Fibroblast of upper back skin (primary cell): ENCODE measurements around the gene EMC9.

Experiments used
- DNase-seq: peaks from one replicate; pipeline ENCODE4 v3.0.0-alpha.2; 2013

EMC9 gene

GRCh38 chr14:24102357-24103048 is 38.9 kb downstream of the EMC9 start:
- DNase-seq = no peak

- DNase-seq = no peak
These were observed 40.4 kb downstream of the EMC9 start for GRCh38 chr14:24100982-24101494.

- DNase-seq = no peak
These were observed 41.0 kb downstream of the EMC9 start for GRCh38 chr14:24100197-24100981.

- DNase-seq = no peak
These were observed 42.2 kb downstream of the EMC9 start for GRCh38 chr14:24098927-24099813.

GRCh38 chr14:24098229-24098926 is 43.0 kb downstream of the EMC9 start:
- no peak for DNase-seq

- no peak for DNase-seq
These were observed 44.7 kb downstream of the EMC9 start for GRCh38 chr14:24096545-24097181.

- peak; percentile 61 for DNase-seq
These were observed 45.9 kb downstream of the EMC9 start for GRCh38 chr14:24095271-24096068.

GRCh38 chr14:24094841-24095270 is 46.5 kb downstream of the EMC9 start:
- no peak for DNase-seq

- DNase-seq = peak; percentile 98
These were observed 47.2 kb downstream of the EMC9 start, which contains the start of gene PCK2 for GRCh38 chr14:24093901-24094840. PCK2 (plus strand) TSS chr14:24094311; CDS start chr14:24094406, 95 bp downstream.

GRCh38 chr14:24093207-24093900 is 48.0 kb downstream of the EMC9 start:
- DNase-seq = no peak

GRCh38 chr14:24092505-24093206 is 48.7 kb downstream of the EMC9 start:
- DNase-seq = no peak

GRCh38 chr14:24092110-24092504 is 49.3 kb downstream of the EMC9 start:
- no peak for DNase-seq

- DNase-seq = no peak
These were observed 51.5 kb downstream of the EMC9 start for GRCh38 chr14:24089890-24090289.
